BLaER1 treated with 17β-estradiol and CSF1 and Interleukin-3, amounts not matched to agents 10 nM and 100 nM (cell line): Measurements from ENCODE around the gene ZBTB42.

ENCODE experiments used
- H3K27ac ChIP-seq, 11 experiments: shearing (Covaris generic); formaldehyde crosslinking; 2 replicates each; pipeline ENCODE4 v1.8.1; 2022
- H3K27me3 ChIP-seq, 11 experiments: shearing (Covaris generic); formaldehyde crosslinking; 2 replicates each; pipeline ENCODE4 v1.8.1; 2022
- H3K36me3 ChIP-seq, 11 experiments: shearing (Covaris generic); formaldehyde crosslinking; 2 replicates each; pipeline ENCODE4 v1.8.1; 2022
- H3K4me1 ChIP-seq, 10 experiments: shearing (Covaris generic); formaldehyde crosslinking; 2 replicates each; pipeline ENCODE4 v1.8.1; 2022
- H3K4me2 ChIP-seq, 11 experiments: shearing (Covaris generic); formaldehyde crosslinking; 2 replicates each; pipeline ENCODE4 v1.8.1; 2022
- H3K4me3 ChIP-seq, 10 experiments: shearing (Covaris generic); formaldehyde crosslinking; 2 replicates each; pipeline ENCODE4 v1.8.1; 2022
- H3K9ac ChIP-seq, 11 experiments: shearing (Covaris generic); formaldehyde crosslinking; 2 replicates each; pipeline ENCODE4 v1.8.1; 2022
- H3K9me3 ChIP-seq, 11 experiments: shearing (Covaris generic); formaldehyde crosslinking; replicated peaks in 1 of 11; 2 replicates each; pipeline ENCODE4 v1.8.1; 2022
- H4K20me1 ChIP-seq, 11 experiments: shearing (Covaris generic); formaldehyde crosslinking; 2 replicates each; pipeline ENCODE4 v1.8.1; 2022
- Cebpa-rat ChIP-seq, 11 experiments: shearing (Covaris generic); IDR thresholded peaks; 2 replicates each; pipeline ENCODE4 v1.8.1; 2022

Gene ZBTB42

GRCh38 chr14:104783484-104784217, 17.2 kb upstream of the ZBTB42 start:
- TF ChIP-seq Cebpa-rat (IDR thresholded peaks at IDR 0.05), result no peak
- peaks cover 41 to 90% (median 65%) of the 10 kb centered on the region in 11 experiments for H3K36me3 ChIP-seq
- peak overlapping the region in 6 of 11 experiments; percentile 10 to 63 (median 24); a peak in 4 of 22 replicates for H3K27ac ChIP-seq

GRCh38 chr14:104784218-104784568, 16.7 kb upstream of the ZBTB42 start:
- Histone ChIP-seq H3K9ac (peak overlapping the region in 10 of 11 experiments; percentile 17 to 51 (median 39); a peak in 14 of 22 replicates), H4K20me1 (peaks cover 58 to 100% (median 96%) of the 10 kb centered on the region in 11 experiments)
- no peak for TF ChIP-seq Cebpa-rat (IDR thresholded peaks at IDR 0.05)

More at GRCh38 chr14:104783484-104784217, 17.2 kb upstream of the ZBTB42 start:
- no peak overlapping the region for H3K4me3 ChIP-seq
- peak overlapping the region in 8 of 11 experiments; percentile 18 to 89 (median 42); a peak in 17 of 22 replicates for H3K4me2 ChIP-seq
- no peaks in the 10 kb centered on the region for H3K9me3 ChIP-seq
- H3K4me1 ChIP-seq, result peaks cover 33 to 64% (median 57%) of the 10 kb centered on the region in 10 experiments
- H4K20me1 ChIP-seq, result peaks cover 64 to 100% (median 96%) of the 10 kb centered on the region in 11 experiments
- peak overlapping the region in 10 of 11 experiments; percentile 17 to 51 (median 39); a peak in 14 of 22 replicates for H3K9ac ChIP-seq
- no peaks in the 10 kb centered on the region for H3K27me3 ChIP-seq

DNA sequence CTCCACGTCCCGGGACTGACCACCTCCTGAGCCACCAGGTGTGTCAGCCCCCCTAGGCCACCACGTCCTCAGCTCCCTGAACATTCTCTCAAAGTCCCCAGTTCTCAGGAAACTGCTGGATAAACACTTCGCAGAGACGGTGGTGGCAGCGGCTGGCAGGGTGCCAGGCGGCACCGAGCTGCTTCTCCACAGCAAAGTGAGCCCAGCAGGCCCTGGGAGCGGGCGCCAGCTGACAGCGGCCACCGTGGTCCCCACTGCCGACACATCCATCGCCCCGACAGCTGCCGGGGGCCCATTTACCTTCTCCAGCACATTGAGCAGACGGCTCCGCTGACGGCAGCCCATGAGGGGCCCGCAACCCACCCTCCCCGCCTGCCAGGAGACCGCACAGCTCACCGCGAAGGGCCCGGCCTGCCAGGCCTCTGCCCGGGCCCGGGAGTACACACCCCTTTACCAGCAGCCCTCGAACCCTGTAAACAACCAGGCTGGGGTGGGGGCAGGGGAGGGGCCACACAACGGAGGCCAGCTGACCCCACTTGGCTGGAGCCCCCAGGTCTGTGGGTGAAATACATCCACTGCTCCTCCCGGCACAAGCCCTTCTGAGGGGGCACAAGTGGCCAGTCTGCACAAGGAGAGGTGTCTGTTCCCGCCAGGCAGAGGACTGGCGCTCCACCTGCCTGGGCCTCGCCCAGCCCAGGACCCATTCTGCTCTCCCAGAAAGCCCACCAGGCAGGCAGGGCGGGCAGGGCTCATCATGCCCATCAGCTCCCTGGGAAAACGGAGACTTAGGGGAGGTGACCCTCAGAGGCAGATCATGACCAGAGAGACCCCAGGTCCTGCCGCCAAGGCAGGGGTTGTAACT, 15.8 kb upstream of the ZBTB42 start:
- H3K4me3 ChIP-seq, result no peak overlapping the region
- H3K27me3 ChIP-seq, result no peaks in the 10 kb centered on the region
- peak overlapping the region in 8 of 11 experiments; percentile 40 to 84 (median 68); a peak in 15 of 22 replicates for H3K27ac ChIP-seq
- H3K9ac ChIP-seq, result peak overlapping the region in 9 of 11 experiments; percentile 24 to 72 (median 55); a peak in 14 of 22 replicates
- TF ChIP-seq Cebpa-rat (IDR thresholded peaks at IDR 0.05), result no peak
- H3K4me2 ChIP-seq, result peak overlapping the region in 10 of 11 experiments; percentile 83 to 98 (median 95); a peak in 20 of 22 replicates
- H4K20me1 ChIP-seq, result peaks cover 55 to 100% (median 96%) of the 10 kb centered on the region in 11 experiments; a peak in 21 of 22 replicates
- H3K4me1 ChIP-seq, result peaks cover 47 to 78% (median 66%) of the 10 kb centered on the region in 10 experiments
- H3K36me3 ChIP-seq, result peaks cover 38 to 90% (median 65%) of the 10 kb centered on the region in 11 experiments; a peak in 21 of 22 replicates
- H3K9me3 ChIP-seq, result no peaks in the 10 kb centered on the region

More at GRCh38 chr14:104784218-104784568, 16.7 kb upstream of the ZBTB42 start:
- H3K36me3 ChIP-seq, result peaks cover 43 to 90% (median 65%) of the 10 kb centered on the region in 11 experiments
- peak overlapping the region in 6 of 11 experiments; percentile 10 to 63 (median 24); a peak in 6 of 22 replicates for H3K27ac ChIP-seq
- peak overlapping the region in 8 of 11 experiments; percentile 18 to 89 (median 42); a peak in 17 of 22 replicates for H3K4me2 ChIP-seq
- H3K9me3 ChIP-seq, result no peaks in the 10 kb centered on the region
- H3K4me1 ChIP-seq, result peaks cover 38 to 70% (median 62%) of the 10 kb centered on the region in 10 experiments
- no peak overlapping the region for H3K4me3 ChIP-seq
- H3K27me3 ChIP-seq, result no peaks in the 10 kb centered on the region

DNA sequence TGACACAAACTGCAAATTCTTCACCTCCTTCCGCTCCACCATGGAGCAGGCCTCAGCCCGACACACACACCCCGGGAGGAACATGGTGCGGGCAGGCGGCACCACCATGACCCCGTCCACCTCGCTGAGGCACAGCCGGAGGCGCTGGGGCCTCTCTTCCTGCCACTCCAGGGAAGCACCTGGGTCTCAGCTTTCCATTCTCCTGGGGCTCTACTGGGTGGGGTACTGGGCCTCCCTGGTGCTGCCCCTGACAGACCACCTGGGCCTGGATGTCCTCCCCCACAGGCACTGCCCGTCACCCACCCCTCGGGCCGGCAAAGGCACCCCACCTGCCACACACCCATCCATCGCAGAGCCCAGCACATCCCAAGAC, 15.2 kb upstream of the ZBTB42 start:
- peaks cover 53 to 82% (median 70%) of the 10 kb centered on the region in 10 experiments for H3K4me1 ChIP-seq
- peaks cover 37 to 90% (median 65%) of the 10 kb centered on the region in 11 experiments for H3K36me3 ChIP-seq
- H4K20me1 ChIP-seq, result peaks cover 54 to 100% (median 96%) of the 10 kb centered on the region in 11 experiments; a peak in 21 of 22 replicates
- no peak overlapping the region for H3K4me3 ChIP-seq
- no peaks in the 10 kb centered on the region for H3K27me3 ChIP-seq
- no peak for TF ChIP-seq Cebpa-rat (IDR thresholded peaks at IDR 0.05)
- peak overlapping the region; percentile 83 to 99 (median 95) for H3K4me2 ChIP-seq
- peak overlapping the region in 9 of 11 experiments; percentile 40 to 84 (median 73); a peak in 16 of 22 replicates for H3K27ac ChIP-seq
- H3K9me3 ChIP-seq, result no peaks in the 10 kb centered on the region
- H3K9ac ChIP-seq, result peak overlapping the region in 9 of 11 experiments; percentile 24 to 72 (median 55); a peak in 15 of 22 replicates

- H3K4me3 ChIP-seq, result peak overlapping the region in 1 of 10 experiments; percentile 32; a peak in 3 of 20 replicates
- H3K27me3 ChIP-seq, result no peaks in the 10 kb centered on the region
- peaks cover 58 to 87% (median 75%) of the 10 kb centered on the region in 10 experiments for H3K4me1 ChIP-seq
- peaks cover 39 to 90% (median 65%) of the 10 kb centered on the region in 11 experiments for H3K36me3 ChIP-seq
- TF ChIP-seq Cebpa-rat (IDR thresholded peaks at IDR 0.05), result no peak
- H3K9ac ChIP-seq, result peak overlapping the region; percentile 44 to 80 (median 69); a peak in 19 of 22 replicates
- peak overlapping the region; percentile 83 to 99 (median 95) for H3K4me2 ChIP-seq
- peak overlapping the region; percentile 48 to 89 (median 76); a peak in 20 of 22 replicates for H3K27ac ChIP-seq
- peaks cover 55 to 100% (median 96%) of the 10 kb centered on the region in 11 experiments; a peak in 21 of 22 replicates for H4K20me1 ChIP-seq
- H3K9me3 ChIP-seq, result no peaks in the 10 kb centered on the region
Measured at GRCh38 chr14:104786091-104786586, 14.8 kb upstream of the ZBTB42 start.

DNA sequence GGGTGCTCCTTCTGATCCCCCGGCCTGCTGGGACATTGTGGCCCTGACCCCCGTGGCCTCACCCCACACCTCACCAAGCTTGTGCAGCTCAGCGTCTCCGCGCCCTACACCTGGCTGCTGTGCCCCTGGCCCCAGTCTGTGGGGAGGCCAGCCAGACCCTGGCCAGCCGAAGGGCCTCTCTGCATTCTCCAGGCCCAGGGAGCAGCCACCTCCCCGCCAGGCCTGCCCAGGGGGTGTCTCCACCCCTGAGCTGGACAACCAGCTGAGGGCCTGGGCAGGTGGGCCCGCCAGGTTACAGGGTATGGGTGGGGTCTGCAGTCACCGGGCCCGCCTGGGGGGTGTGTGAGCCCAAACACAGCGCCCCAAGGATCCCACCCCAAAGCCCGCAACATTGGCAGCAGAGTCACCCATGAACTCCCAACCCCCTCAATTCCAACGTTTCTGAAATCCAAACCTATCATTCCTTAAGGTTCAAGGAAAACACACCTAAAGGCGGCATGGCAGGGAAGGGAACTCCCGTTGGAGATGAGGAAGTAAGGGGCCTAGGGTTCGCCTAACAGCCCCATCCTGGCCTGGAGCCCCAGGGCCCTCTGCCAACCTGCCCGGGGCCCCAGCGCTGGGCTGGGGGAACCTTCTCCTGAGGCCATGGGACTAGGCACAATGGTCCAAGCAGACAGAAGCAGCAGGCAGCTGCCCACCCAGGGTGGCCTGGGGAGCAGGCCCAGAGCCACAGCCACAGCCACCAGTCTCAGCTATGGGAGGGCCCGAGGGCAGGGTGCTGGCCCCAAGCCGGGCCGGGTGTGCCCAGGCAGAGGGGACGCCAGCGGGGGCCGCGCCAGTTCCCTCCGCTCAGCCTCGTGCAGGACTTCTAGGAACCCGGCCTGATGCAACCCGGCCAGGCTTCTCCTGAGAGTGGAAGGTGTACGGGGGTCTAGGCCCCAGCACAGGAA, 13.9 kb upstream of the ZBTB42 start:
- Histone ChIP-seq H3K4me1 (peaks cover 66 to 91% (median 83%) of the 10 kb centered on the region in 10 experiments), H3K27me3 (no peaks in the 10 kb centered on the region), H3K4me3 (peak overlapping the region in 8 of 10 experiments; percentile 9 to 54 (median 27); a peak in 9 of 20 replicates), H3K27ac (peak overlapping the region; percentile 48 to 89 (median 76)), H3K36me3 (peaks cover 40 to 91% (median 68%) of the 10 kb centered on the region in 11 experiments), H3K9ac (peak overlapping the region; percentile 44 to 80 (median 69); a peak in 21 of 22 replicates), H3K4me2 (peak overlapping the region; percentile 83 to 99 (median 95)), H3K9me3 (no peaks in the 10 kb centered on the region), H4K20me1 (peaks cover 56 to 100% (median 97%) of the 10 kb centered on the region in 11 experiments; a peak in 21 of 22 replicates)
- TF ChIP-seq Cebpa-rat (IDR thresholded peaks at IDR 0.05), result no peak

DNA sequence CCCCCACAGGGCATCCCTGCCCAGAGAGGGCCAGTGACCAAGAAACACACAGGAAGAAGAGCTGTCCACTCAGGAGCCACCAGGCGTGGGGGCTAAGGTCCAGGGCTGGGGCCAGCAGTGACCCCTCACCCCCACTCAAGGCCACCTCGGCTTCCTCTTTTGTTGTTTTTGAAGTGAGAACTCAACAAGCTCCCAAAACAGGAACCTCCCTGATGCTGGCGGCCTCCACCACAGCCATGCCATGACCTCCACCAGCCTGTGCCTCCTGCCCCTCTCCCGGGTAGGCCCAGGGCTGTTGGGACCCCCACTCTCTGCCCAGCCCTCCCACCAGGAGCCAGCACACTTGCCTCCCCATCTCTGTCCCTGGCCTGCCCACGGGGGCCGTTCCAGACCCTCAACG, 13.2 kb upstream of the ZBTB42 start:
- Histone ChIP-seq H4K20me1 (peaks cover 57 to 100% (median 98%) of the 10 kb centered on the region in 11 experiments), H3K9me3 (no peaks in the 10 kb centered on the region), H3K36me3 (peaks cover 42 to 92% (median 73%) of the 10 kb centered on the region in 11 experiments), H3K27me3 (no peaks in the 10 kb centered on the region), H3K4me2 (peak overlapping the region; percentile 83 to 99 (median 95)), H3K4me1 (peaks cover 74 to 95% (median 88%) of the 10 kb centered on the region in 10 experiments), H3K9ac (peak overlapping the region; percentile 44 to 80 (median 69); a peak in 21 of 22 replicates), H3K27ac (peak overlapping the region; percentile 48 to 89 (median 76)), H3K4me3 (peak overlapping the region in 3 of 10 experiments; percentile 9 to 28 (median 26); a peak in 2 of 20 replicates)
- no peak for TF ChIP-seq Cebpa-rat (IDR thresholded peaks at IDR 0.05)
